ENCODE results near the gene NCBP2.
"Not testable (repeated sequence)": the region's sequence is repeated elsewhere in the genome, so short reads cannot be mapped to it uniquely, and the experiment has no call there.

Gene NCBP2

DNA sequence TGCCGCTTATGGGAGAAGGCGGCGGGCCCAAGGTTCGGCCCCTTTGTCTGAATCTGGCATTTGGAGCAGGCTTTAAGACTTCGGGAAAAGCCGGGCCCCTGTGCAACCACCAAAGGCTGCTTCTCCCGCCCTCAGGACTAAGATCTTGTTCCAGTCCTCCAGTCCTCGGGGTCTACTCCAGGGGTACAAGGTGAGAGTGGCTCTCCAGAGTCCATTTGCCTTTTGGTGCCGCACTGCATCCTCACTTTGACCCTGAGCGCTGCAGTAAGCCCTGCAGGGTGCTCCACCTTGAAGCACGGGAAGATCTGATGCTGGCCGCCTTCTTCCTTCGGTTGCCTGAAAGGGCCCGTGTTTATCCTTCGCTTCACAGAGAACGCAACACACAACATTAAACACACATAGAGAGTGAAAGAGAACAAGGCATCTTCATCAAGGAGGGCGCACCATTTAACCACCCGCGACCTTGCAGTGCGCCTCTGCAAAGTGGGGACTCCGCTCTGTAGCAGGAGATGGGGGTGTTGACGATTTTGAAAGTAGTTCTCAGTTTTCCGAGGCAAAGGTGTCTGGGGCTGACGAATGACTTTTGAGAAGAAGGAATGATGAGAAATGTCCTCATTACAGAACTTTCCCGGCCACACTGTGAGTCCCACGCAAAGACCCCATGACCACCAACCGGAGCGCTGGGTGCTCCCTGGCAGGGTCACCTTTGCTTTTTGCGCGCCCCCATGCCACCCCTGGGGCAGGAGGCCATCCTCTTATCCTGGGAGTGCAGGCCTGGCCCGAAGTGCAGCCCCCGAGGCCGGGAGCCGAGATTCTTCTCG, 25.3 kb upstream of the NCBP2 start:
- no peak for DNase-seq

DNA sequence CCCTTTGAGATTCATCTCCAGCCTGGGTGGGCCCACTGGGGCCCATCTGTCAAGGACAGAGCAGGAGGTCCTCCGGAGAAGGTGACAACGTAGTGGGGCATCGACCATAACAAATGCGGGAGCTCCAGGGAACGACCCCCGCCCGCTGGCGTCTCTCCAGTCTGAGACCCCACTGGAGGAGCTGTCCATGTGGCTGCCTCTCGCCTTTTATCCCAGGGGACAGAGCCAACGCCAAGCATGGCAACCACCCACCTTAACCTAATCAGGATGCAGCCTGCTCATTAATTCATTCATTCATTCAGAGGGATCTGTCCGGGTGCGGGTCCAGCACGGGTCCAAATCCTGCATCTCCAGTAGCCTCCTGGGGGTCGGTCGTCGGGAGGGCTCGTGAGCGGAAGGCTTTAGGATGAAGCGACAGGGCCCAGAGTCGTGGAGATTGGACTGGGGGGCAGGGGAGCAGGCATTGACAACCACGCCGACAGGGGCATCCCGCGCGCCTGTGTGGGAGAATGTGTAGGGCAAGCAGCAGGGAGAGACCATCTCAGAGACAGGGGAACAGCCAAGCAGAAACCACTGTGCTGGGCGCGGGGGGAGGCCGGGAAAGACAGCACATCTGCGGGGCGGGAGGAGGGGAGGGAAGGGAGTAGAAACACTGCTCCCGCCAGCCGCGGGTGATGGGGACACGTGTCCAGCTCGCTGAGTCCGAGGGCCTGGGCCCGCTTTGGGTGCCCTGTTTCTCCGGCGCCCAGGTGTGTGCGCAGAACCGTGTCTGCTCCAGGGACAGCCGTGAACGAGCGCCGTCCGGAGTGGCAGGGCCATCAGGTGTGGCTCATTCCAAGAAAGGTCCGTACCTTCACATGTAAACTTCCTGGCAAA, 24.4 kb upstream of the NCBP2 start:
- no peak for DNase-seq

- no peak for DNase-seq
These were observed 23.5 kb upstream of the NCBP2 start for GRCh38 chr3:196965804-196966173.

GRCh38 chr3:196965112-196965803, 22.9 kb upstream of the NCBP2 start:
- no peak for DNase-seq

GRCh38 chr3:196963631-196963953, 21.3 kb upstream of the NCBP2 start:
- DNase-seq: no peak

DNA sequence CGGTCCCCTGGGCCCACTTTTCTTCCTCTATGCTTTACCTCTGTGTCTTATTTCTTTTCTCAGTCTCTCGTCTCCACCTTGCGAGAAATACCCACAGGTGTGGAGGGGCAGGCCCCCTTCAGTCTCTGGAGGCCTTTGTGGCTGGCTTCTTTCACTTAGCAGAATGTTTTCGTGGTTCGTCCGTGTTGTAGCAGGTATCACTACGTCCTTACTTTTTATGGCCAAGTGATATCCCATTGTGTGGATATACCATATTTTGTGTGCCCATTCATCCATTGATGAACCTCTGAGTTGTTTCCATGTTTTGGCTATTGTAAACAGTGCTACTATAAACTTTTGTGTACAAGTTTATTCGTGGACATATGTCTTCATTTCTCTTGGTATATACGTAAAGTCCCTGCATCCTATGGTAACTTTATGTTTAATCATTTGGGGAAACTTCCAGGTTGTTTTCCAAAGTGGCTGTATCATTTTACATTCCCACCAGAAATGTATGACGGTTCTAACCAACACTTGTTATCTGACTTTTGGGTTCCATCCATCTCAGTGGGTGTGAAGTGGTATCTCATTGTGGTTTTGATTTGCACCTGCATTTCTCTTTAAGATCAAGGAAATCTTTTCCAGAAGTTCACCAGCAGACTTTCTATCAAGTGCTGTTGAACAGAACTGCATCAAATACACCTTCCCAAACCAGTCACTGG, 20.8 kb upstream of the NCBP2 start:
- no peak for DNase-seq

DNA sequence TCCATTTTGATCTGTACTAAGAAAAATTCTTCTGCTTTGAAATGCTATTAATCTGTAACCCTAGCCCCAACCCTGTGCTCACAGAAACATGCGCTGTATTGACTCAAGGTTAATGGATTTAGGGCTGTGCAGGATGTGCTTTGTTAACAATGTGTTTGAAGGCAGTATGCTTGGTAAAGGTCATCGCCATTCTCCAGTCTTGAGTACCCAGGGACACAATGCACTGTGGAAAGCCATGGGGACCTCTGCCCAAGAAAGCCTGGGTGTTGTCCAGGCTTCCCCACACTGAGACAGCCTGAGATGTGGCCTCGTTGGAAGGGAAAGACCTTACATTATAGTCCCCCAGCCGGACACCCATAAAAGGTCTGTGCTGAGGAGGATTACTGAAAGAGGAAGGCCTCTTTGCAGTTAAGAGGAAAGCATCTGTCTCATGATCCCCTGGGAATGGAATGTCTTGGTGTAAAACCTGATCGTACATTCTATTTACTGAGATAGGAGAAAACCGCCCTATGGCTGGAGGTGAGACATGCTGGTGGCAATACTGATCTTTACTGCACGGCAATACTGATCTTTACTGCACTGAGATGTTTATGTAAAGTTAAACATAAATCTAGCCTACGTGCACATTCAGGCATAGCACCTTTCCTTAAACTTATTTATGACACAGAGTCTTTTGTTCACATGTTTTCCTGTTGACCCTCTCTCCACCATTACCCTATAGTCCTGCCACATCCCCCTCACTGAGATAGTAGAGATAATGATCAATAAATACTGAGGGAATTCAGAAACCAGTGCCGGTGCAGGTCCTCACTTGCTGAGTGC, 20.0 kb upstream of the NCBP2 start:
- DNase-seq: no peak

DNA sequence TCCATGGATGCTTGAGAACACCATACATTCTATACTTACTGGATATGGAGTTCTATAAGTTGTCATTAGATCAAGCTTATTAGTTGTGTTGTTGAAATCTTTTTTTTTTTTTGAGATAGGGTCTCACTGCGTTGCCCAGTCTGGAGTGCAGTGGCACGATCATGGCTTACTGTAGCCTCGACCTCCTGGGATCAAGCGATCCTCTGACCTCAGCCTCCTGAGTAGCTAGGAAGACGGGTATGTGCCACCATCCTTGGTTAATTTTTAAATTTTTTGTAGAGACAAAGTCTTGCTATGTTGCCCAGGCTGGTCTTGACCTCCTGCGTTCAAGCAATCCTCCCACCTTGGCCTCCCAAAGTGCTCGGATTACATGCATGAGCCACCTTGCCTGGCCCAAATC, 12.5 kb upstream of the NCBP2 start:
- DNase-seq: no peak

- no peak for DNase-seq
These were observed 9.0 kb upstream of the NCBP2 start for GRCh38 chr3:196951371-196951770.

DNA sequence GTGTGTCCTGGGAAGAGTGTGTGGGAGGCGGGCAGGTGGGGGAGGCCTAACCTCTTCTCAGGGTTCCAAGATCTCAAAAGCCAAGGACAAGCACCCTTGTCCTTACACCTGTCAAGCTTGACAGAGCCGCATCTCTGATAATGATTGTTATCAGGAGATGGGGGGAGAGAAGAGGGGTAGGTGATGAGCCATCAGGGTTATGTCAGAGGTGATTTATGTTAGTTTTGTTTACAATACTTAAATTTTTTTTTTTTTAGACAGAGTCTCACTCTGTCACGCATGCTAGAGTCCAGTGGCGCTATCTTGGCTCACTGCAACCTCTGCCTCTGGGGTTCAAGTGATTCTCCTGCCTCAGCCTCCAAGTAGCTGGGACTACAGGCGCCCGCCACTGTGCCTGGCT, 7.4 kb upstream of the NCBP2 start:
- DNase-seq: no peak

DNA sequence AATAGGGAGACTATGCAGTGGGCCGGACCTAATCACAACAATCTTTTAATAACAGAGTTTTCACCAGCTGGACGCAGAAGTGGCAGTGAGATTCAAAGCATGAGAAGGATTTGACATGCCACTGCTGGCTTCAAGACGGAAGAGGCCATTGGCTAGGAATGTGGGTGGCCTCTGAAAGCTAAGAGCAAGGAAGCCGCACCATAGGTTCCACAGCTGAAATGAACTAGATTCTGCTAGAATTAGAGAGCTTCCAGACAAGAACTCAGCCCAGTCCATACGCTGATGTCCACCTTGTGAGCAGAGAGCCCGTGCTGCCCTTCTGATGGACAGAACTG, 6.9 kb upstream of the NCBP2 start:
- DNase-seq: no peak

DNA sequence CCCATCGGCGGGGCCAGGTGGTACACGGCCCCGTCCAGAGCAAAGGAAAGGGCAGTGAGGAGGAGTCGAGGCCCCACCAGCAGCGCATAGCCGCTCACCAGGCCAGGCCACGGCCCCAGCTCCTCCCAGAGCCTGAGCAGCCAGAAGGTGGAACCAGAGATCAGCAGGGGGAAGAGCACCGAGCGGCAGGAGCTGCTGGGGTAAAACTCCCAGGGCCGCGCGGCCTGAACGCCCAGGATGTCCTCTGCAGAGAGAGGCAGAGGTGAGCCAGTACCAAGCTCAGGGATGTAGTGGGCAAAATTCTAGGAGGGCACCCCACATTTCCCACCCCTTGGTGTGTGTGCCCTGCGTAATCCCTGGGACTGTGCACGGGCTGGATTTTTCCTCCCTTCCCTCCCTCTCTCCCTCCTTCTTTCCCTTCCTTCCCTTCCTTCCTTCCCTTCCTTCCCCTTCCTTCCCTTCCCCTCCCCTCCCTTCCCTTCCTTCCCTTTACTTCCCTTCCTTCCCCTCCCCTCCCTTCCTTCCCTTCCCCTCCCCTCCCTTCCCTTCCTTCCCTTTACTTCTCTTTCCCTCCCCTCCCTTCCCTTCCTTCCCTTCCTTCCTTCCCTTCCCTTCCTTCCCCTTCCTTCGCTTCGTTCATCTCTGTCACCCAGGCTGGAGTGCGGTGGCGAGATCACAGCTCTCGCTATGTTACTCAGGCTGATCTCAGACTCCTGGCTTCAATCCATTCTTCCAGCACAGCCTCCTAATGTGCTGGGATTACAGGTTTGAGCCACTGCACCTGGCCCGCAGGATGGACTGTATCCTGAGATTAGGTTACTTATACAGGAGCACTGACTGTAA, 6.3 kb upstream of the NCBP2 start:
- no peak for DNase-seq

DNA sequence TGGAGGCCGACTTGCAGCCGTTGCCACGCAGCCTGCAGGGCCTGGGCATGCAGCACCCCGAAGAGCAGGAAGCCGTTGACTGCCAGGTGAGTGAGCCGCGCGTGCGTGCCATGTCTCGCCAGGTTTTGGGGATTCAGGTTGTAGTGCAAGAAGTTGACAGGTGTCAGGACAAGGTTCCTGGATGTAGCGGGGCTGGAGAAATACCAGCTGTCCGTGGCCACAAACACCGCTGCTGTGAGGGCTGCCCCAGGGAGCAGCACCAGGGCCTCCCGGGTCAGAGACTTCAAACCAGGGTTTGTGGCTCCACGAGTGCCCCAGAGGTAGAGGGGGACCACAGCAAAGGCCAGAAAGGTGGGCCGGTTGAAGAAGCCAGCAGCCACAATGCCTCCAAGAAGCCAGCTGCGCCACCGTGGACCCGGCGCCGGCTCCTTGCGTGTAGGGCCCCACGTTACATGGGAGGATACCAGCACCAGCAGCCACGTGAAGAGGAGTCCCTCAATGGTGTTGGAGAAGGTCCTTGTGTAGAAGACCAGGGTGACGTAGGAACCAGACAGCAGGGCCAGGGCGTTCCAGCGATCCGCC, 5.6 kb upstream of the NCBP2 start:
- no peak for DNase-seq

DNA sequence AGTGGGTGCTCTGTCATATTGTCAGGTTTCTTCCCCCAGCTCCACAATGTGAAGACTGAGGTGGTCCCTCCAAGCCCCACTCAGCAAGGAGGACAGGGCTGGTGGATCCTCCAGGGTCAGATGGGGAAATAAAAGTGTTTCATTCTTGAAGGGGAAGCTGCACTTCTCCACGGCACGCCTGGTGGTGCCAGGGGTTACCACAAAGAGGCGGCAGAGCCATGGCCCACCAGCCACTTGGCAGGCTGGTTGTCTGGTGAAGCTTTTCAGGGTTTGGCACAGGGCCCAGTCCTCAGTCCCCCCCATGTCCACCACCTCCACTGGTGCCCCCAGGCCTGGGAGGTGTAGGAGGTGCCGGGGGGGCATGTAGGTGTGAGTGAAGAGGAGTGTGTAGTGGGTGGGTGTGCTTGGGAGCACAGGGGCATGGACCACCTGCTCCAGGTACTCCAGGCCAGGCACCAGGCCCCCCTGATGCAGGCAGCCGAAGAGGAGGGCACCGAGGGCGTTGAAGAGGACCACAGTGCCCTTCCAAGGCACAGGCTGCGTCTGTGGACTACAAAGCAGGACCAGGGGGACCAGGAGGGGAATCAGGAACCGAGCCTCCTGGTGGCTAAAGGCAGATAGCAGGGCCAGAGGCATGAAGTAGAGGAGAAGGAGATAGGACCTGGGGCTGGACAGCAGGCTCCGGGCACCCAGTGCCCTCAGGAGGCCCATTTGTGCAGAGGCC, 5.0 kb upstream of the NCBP2 start:
- DNase-seq: no peak

GRCh38 chr3:196944037-196944790, 1.9 kb upstream of the NCBP2 start:
- not testable (repeated sequence) for DNase-seq

DNA sequence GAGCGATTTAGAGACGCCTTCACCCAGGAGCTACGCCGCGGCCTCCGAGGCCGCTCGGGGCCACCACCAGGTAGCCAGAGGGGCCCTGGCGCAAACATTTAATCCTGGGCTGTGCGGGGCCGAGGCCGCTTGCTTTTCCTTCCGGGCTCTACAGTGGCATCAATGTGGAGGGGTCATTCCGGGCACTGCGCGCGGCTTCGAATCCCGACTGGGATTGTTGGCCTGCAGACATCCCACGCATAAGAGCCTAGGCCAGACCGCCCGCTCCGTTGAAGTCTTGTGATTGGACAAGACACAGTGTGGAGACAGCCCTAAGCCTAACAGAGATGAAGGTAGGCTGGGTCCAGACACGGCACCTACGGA, 568 bp upstream of the NCBP2 start:
- DNase-seq: no peak

DNA sequence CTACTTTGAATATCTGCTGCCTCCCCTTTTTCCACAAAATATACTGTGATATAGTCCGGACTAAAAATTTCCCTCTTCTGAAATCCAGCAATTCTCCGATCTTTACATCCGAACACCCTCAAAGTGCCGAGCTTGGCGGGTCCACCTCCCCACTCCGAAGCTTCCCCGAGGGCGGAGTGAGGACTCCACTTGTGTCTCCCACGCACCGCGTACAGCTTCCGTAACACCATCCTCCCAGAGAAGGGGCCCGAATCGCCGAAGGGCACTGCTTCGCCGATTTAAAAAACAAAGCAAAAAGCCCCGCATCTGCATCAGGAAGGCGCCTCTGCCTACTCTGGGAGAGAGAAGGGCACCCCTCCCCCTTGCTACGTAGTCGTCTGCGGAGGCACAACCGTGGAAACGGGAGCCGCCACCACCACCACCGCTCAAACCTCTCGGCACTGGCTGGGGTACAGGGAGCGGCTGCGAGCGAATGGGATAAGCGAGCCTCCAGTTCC, 551 bp downstream of the NCBP2 start:
- DNase-seq: peak; percentile 49

GRCh38 chr3:196938576-196938975, 3.8 kb downstream of the NCBP2 start:
- no peak for DNase-seq

DNA sequence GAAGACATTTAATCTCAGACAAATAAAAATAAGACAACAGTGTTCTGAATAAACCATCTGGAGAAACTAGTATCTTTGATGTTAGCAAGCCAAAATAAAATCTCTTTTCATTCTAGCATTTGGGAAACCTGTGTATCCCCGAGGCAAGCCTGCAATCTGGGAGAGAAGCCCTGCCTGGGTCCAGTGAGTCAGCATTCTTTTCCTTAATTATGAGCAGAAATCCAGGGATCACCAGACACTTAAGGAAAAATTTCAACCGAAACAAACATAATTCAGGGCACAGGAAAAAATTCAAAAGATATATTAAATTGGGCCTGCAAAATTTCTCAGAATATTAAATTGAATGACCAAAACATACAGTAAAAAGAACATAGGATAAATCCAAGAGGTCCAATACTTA, 4.2 kb downstream of the NCBP2 start:
- DNase-seq: no peak

Measured in T-helper 9 cell (primary cell).